ENCODE data around the gene OSBPL10.

The OSBPL10 gene

GRCh38 chr3:31895471-31895870 is 85.6 kb downstream of the OSBPL10 start:
- Histone ChIP-seq H3K27ac (no peak overlapping the region), H3K27me3 (no peaks in the 10 kb centered on the region), H3K4me1 (peaks cover 0 to 6% (median 0%) of the 10 kb centered on the region in 4 donors), H3K36me3 (no peaks in the 10 kb centered on the region), H3K4me3 (no peak overlapping the region), H3K9me3 (no peaks in the 10 kb centered on the region)
- intact Hi-C loops (cut with DNase I; ENCODE audit: low total_unique reads), result no loop called here
- DNase-seq, result no peak
- TF ChIP-seq CTCF (IDR thresholded peaks at IDR 0.05), result no peak

GRCh38 chr3:31892916-31893573 is 88.0 kb downstream of the OSBPL10 start:
- intact Hi-C loops (cut with DNase I; ENCODE audit: low total_unique reads), result no loop called here
- Histone ChIP-seq H3K4me1 (no peaks in the 10 kb centered on the region), H3K36me3 (no peaks in the 10 kb centered on the region), H3K4me3 (no peak overlapping the region), H3K27ac (no peak overlapping the region), H3K9me3 (no peaks in the 10 kb centered on the region), H3K27me3 (no peaks in the 10 kb centered on the region)
- no peak for DNase-seq
- no peak for TF ChIP-seq CTCF (IDR thresholded peaks at IDR 0.05)

- Histone ChIP-seq H3K36me3 (no peaks in the 10 kb centered on the region), H3K4me1 (no peaks in the 10 kb centered on the region), H3K4me3 (no peak overlapping the region), H3K9me3 (no peaks in the 10 kb centered on the region), H3K27me3 (no peaks in the 10 kb centered on the region), H3K27ac (no peak overlapping the region)
- no peak for DNase-seq
- no peak for TF ChIP-seq CTCF (IDR thresholded peaks at IDR 0.05)
- intact Hi-C loops (cut with DNase I; ENCODE audit: low total_unique reads), result no loop called here
These were observed 88.6 kb downstream of the OSBPL10 start for GRCh38 chr3:31892500-31892899.

- TF ChIP-seq CTCF (IDR thresholded peaks at IDR 0.05), result no peak
- Histone ChIP-seq H3K4me3 (no peak overlapping the region), H3K36me3 (no peaks in the 10 kb centered on the region), H3K4me1 (no peaks in the 10 kb centered on the region), H3K27ac (no peak overlapping the region), H3K27me3 (no peaks in the 10 kb centered on the region), H3K9me3 (no peaks in the 10 kb centered on the region)
- intact Hi-C loops (cut with DNase I; ENCODE audit: low total_unique reads), result no loop called here
- no peak for DNase-seq
These were observed 89.1 kb downstream of the OSBPL10 start for GRCh38 chr3:31891876-31892455.

- Histone ChIP-seq H3K9me3 (no peaks in the 10 kb centered on the region), H3K4me1 (no peaks in the 10 kb centered on the region), H3K4me3 (no peak overlapping the region), H3K27me3 (no peaks in the 10 kb centered on the region), H3K36me3 (no peaks in the 10 kb centered on the region), H3K27ac (no peak overlapping the region)
- intact Hi-C loops (cut with DNase I; ENCODE audit: low total_unique reads), result no loop called here
- no peak for TF ChIP-seq CTCF (IDR thresholded peaks at IDR 0.05)
- DNase-seq, result no peak
These were observed 90.2 kb downstream of the OSBPL10 start for GRCh38 chr3:31890742-31891469.

All from tibial artery (tissue), 4 donors.